Natural killer cell (primary cell): ENCODE results near the gene CALD1. TPM values are rescaled to one million over a fixed set of nuclear protein-coding genes. Genes with fewer than 3 reads are reported as not detected.

Source experiments
- ATAC-seq, 3 donors: fragments of 150-1000 bp in 2 of 3; fragments of 200-7000 bp in 1 of 3; cut with Tn5 transposase; 1 replicate in 1 of 3; 2 replicates in 2 of 3; pipeline ENCODE4 v1.10.0; 2021; ENCODE audit warnings: mild to moderate bottlenecking in 2 of 3, moderate library complexity in 2 of 3
- DNase-seq, 2 donors: peaks; one replicate each; pipeline versions ENCODE4 v3.0.0 to v3.0.0-alpha.2; 2013 to 2021; ENCODE audit warnings: mixed read lengths in 1 of 2
- H3K27ac ChIP-seq: one replicate; pipeline ENCODE4 v1.5.1; 2013; ENCODE audit warnings: mild to moderate bottlenecking, low read length
- H3K27me3 ChIP-seq: one replicate; pipeline ENCODE4 v1.6.1; 2013; ENCODE audit warnings: low read length; ENCODE audit not compliant: control insufficient read depth, insufficient read depth
- H3K36me3 ChIP-seq: one replicate; pipeline ENCODE4 v1.6.1; 2013; ENCODE audit warnings: low read length; ENCODE audit not compliant: control insufficient read depth, insufficient read depth
- H3K4me1 ChIP-seq: one replicate; pipeline ENCODE4 v1.6.1; 2013; ENCODE audit warnings: low read length; ENCODE audit not compliant: control insufficient read depth, insufficient read depth
- H3K4me3 ChIP-seq: one replicate; pipeline ENCODE4 v1.5.1; 2013; ENCODE audit warnings: low read length
- H3K9me3 ChIP-seq: one replicate; pipeline ENCODE4 v1.6.1; 2013; ENCODE audit warnings: low read length; ENCODE audit not compliant: control insufficient read depth, insufficient read depth
- H3K27ac Mint-ChIP-seq, 2 donors: one replicate each; pipeline ENCODE4 v1.8.0; 2022; ENCODE audit warnings: mild to moderate bottlenecking in 2 of 2, mixed read lengths in 2 of 2, moderate library complexity in 1 of 2
- H3K27me3 Mint-ChIP-seq, 2 donors: one replicate each; pipeline ENCODE4 v1.8.0; 2022; ENCODE audit warnings: low read depth in 2 of 2, mixed read lengths in 2 of 2
- H3K36me3 Mint-ChIP-seq: one replicate; pipeline ENCODE4 v1.8.0; 2022; ENCODE audit warnings: mixed read lengths
- H3K4me1 Mint-ChIP-seq, 2 donors: one replicate each; pipeline ENCODE4 v1.8.0; 2022; ENCODE audit warnings: mixed read lengths in 2 of 2
- H3K4me3 Mint-ChIP-seq: one replicate; pipeline ENCODE4 v1.8.0; 2022; ENCODE audit warnings: mild to moderate bottlenecking, moderate library complexity, mixed read lengths
- H3K9me3 Mint-ChIP-seq, 2 donors: one replicate each; pipeline ENCODE4 v1.8.0; 2022; ENCODE audit warnings: mixed read lengths in 2 of 2
- WGBS: methylation state at CpG from one replicate; pipeline ENCODE4 v1.1.7; 2013; ENCODE audit warnings: missing lambda C conversion rate; ENCODE audit not compliant: insufficient coverage; 5-methylcytosine and 5-hydroxymethylcytosine counted together
- intact Hi-C: fragments of 100-400 bp; cut with micrococcal nuclease; formaldehyde crosslinking; loops from one replicate; pipeline ENCODE4 v1.14.2; 2022
- total RNA-seq, 4 donors: library from RNA; stranded (reverse); fragments of 120-200 nt in 1 of 4; gene quantifications; one replicate each; pipeline versions ENCODE4 v1.2.3 to v1.2.4, GENCODE V29; 2013 to 2022
- TF ChIP-seq, protein P1 (sequence below): fragments of 200-600 bp; IDR thresholded peaks from one replicate; pipeline ENCODE4 v1.8.0; 2022; ENCODE audit warnings: antibody characterized with exemption

Gene CALD1
- total RNA-seq, 3 donors from 2014 or later (not counting 1 experiment from before 2014, with no cell fraction given) = 0.14 to 2.5 (median 1.0) TPM

GRCh38 chr7:134789967-134790685, 10.7 kb downstream of the CALD1 start:
- no peak overlapping the region for H3K4me3 ChIP-seq
- intact Hi-C loops = no loop called here
- H3K4me1 ChIP-seq = no peaks in the 10 kb centered on the region
- DNase-seq (no peak), ATAC-seq (no peak)
- no peaks in the 10 kb centered on the region for H3K36me3 ChIP-seq
- Mint-ChIP-seq H3K4me1 (no peaks in the 10 kb centered on the region), H3K4me3 (no peak overlapping the region), H3K27me3 (peaks cover under 1 to 4% of the 10 kb centered on the region in 2 donors), H3K36me3 (no peaks in the 10 kb centered on the region), H3K9me3 (peaks cover 0 to 2% of the 10 kb centered on the region in 2 donors), H3K27ac (no peak overlapping the region)
- H3K9me3 ChIP-seq = no peaks in the 10 kb centered on the region
- WGBS = 97% methylated on average over 2 of the region's 2 CpGs
- TF ChIP-seq, protein P1, sequence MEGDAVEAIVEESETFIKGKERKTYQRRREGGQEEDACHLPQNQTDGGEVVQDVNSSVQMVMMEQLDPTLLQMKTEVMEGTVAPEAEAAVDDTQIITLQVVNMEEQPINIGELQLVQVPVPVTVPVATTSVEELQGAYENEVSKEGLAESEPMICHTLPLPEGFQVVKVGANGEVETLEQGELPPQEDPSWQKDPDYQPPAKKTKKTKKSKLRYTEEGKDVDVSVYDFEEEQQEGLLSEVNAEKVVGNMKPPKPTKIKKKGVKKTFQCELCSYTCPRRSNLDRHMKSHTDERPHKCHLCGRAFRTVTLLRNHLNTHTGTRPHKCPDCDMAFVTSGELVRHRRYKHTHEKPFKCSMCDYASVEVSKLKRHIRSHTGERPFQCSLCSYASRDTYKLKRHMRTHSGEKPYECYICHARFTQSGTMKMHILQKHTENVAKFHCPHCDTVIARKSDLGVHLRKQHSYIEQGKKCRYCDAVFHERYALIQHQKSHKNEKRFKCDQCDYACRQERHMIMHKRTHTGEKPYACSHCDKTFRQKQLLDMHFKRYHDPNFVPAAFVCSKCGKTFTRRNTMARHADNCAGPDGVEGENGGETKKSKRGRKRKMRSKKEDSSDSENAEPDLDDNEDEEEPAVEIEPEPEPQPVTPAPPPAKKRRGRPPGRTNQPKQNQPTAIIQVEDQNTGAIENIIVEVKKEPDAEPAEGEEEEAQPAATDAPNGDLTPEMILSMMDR = no peak
- H3K27ac ChIP-seq = no peak overlapping the region
- H3K27me3 ChIP-seq = no peaks in the 10 kb centered on the region

DNA sequence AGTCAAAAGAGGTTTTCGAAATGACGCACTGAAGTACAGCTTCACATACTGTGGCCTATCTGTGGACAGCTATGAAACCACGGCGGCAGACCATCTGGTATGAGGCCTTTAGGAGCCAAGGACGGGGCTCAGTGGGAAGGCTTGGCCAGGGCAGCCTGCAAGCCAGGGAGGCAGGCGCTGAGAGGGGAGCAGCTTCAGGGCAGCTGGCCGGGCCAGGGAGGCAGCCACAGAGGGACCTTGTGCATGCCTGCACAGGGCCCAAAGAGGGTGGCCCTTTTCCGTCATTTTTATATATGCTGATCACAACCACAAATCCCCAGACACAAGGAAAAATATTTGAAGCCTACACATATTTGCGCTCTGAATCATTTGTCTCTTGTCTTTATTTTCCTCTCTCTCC, 13.5 kb downstream of the CALD1 start:
- Mint-ChIP-seq H3K27me3 (peaks cover 4 to 9% of the 10 kb centered on the region in 2 donors), H3K4me3 (no peak overlapping the region), H3K4me1 (no peaks in the 10 kb centered on the region), H3K36me3 (no peaks in the 10 kb centered on the region), H3K9me3 (peaks cover 0 to 2% of the 10 kb centered on the region in 2 donors), H3K27ac (no peak overlapping the region)
- Histone ChIP-seq H3K27ac (no peak overlapping the region), H3K4me3 (no peak overlapping the region), H3K9me3 (no peaks in the 10 kb centered on the region), H3K36me3 (no peaks in the 10 kb centered on the region), H3K4me1 (no peaks in the 10 kb centered on the region), H3K27me3 (no peaks in the 10 kb centered on the region)
- DNase-seq = no peak
- 92% methylated on average over 9 of the region's 9 CpGs for WGBS
- ATAC-seq = no peak
- TF ChIP-seq, protein P1 = no peak
- intact Hi-C loops = no loop called here

GRCh38 chr7:134795231-134795630, 15.8 kb downstream of the CALD1 start:
- ATAC-seq (no peak), DNase-seq (no peak)
- H3K9me3 ChIP-seq = no peaks in the 10 kb centered on the region
- Mint-ChIP-seq H3K36me3 (no peaks in the 10 kb centered on the region), H3K9me3 (peaks cover 0 to 2% of the 10 kb centered on the region in 2 donors), H3K27me3 (peaks cover 7 to 9% of the 10 kb centered on the region in 2 donors), H3K4me3 (no peak overlapping the region), H3K4me1 (no peaks in the 10 kb centered on the region), H3K27ac (no peak overlapping the region)
- 93% methylated on average over 5 of the region's 5 CpGs for WGBS
- intact Hi-C loops = no loop called here
- H3K4me1 ChIP-seq = no peaks in the 10 kb centered on the region
- H3K27ac ChIP-seq = no peak overlapping the region
- H3K4me3 ChIP-seq = no peak overlapping the region
- H3K36me3 ChIP-seq = no peaks in the 10 kb centered on the region
- H3K27me3 ChIP-seq = no peaks in the 10 kb centered on the region
- TF ChIP-seq, protein P1 = no peak

DNA sequence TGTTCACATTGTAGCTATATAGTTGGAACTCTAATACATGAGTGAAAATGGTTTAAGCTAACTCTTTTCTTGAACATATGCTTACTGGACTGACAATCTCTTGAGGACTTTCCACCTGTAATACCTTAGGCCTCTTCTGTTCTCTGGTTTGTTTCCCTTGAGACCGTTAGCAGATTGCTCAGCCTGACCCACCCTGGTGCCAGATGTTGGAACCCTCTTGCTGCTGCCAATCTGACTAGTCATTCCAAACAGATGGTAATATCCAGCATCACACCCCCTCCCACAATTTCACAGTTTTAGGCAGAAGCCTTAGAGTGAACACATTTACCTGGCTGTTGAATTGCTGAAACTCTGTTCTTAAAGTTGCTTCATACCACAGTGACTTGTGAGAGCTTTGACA, 18.7 kb downstream of the CALD1 start:
- ATAC-seq (no peak), DNase-seq (no peak)
- no peaks in the 10 kb centered on the region for H3K27me3 ChIP-seq
- H3K4me3 Mint-ChIP-seq = no peak overlapping the region
- no peaks in the 10 kb centered on the region for H3K36me3 ChIP-seq
- peaks cover 3% of the 10 kb centered on the region for H3K9me3 ChIP-seq
- no peak overlapping the region for H3K27ac Mint-ChIP-seq
- H3K4me1 ChIP-seq = no peaks in the 10 kb centered on the region
- H3K9me3 Mint-ChIP-seq = peaks cover 0 to 2% of the 10 kb centered on the region in 2 donors
- no peak overlapping the region for H3K4me3 ChIP-seq
- H3K36me3 Mint-ChIP-seq = no peaks in the 10 kb centered on the region
- TF ChIP-seq, protein P1 = no peak
- no peak overlapping the region for H3K27ac ChIP-seq
- no peaks in the 10 kb centered on the region for H3K4me1 Mint-ChIP-seq
- intact Hi-C loops = no loop called here
- H3K27me3 Mint-ChIP-seq = peaks cover 12 to 17% of the 10 kb centered on the region in 2 donors
- WGBS = 82% methylated on average over 1 of the region's 1 CpG
